MM.1S (cell line): ENCODE data around the gene CASP2.

Experiments
- CTCF ChIP-seq: fragments of 300-600 bp; sonication (generic); IDR thresholded peaks from 2 replicates; pipeline ENCODE4 v1.5.1; 2016; ENCODE audit warnings: antibody characterized with exemption, low read length, mixed read lengths
- EZH2 ChIP-seq: fragments of 300-600 bp; sonication (generic); optimal IDR thresholded peaks from 2 replicates; pipeline ENCODE3; 2017; ENCODE audit warnings: low read depth, mild to moderate bottlenecking, antibody characterized with exemption, low read length, mixed read lengths
- EZH2phosphoT487 ChIP-seq: fragments of 300-600 bp; sonication (generic); IDR thresholded peaks from 2 replicates; pipeline ENCODE4 v1.6.1; 2018; ENCODE audit warnings: antibody characterized with exemption, low read length

DNA sequence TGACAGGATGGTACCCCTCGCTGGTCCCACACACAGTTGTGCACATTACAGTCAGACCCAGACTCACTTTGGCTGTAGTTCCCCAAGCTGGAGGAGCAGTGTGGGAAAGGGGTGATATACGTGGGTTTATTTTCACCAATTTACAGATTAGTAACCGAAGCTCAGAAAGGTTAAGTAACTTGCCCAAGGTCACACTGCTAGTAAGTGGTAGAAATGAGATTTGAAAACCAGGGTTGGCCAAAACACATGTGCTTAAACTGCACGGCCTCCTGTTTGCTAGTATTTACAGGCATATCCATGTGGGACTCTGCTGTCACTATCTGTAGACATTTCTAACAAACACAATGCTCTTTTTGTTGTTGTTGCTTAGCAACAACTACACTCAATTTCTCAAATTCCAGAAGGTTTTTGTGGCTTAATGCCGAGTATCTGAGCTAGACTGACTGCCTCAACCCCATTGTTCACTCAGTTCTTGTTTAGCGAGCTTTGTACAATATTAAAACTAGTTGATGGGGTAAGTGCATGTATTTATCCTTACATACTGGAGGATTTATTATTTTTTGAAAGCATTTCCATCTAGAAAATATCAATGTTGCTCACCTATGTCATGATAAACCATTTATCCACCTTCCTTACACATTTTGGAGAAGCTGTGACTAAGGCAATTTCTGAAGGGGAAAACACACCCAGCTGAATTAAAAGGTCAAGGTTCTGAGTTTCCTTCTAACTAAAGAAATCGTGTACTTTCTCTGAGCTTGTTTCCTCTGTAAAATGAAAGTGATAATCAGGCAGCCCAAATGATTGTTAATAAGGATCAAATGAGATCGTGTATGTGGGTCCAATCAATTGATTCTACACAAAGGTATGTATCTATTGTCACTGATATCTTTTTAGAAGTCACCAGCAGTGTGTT lies 8.7 kb upstream of the CASP2 start:
- no peak for TF ChIP-seq EZH2phosphoT487
- no peak for TF ChIP-seq CTCF
- no peak for TF ChIP-seq EZH2
